Measurements from ENCODE around the gene NTN1. TPM values are rescaled to one million over a fixed set of nuclear protein-coding genes. Genes with fewer than 3 reads are reported as not detected.

The NTN1 gene
- total and polyA plus RNA-seq, 2 of the 13 experiments (the other 11 are each of a cell fraction or from before 2014, with no cell fraction given) = 0.04 to 0.05 TPM

GRCh38 chr17:9230861-9231260 is 209.6 kb downstream of the NTN1 start:
- H2AFZ ChIP-seq (ENCODE audit: low read length) = no peak overlapping the region
- POLR2A ChIA-PET = interaction anchor here (0.6 kb wide), 1 partner anchor 13 kb away, joined by 3 read pairs; no protein-coding TSS in a partner anchor
- no peak for FAIRE-seq

More at GRCh38 chr17:9230861-9231260, 209.6 kb downstream of the NTN1 start:
- peaks cover 3 to 60% of the 10 kb centered on the region in 2 experiments; a peak in 4 of 5 replicates for H3K27me3 ChIP-seq (ENCODE audit: control insufficient read depth in 1 of 2, insufficient read depth in 2 of 2, low read length in 2 of 2)
- CTCF ChIA-PET (ENCODE audit: low intra/inter-chr PET ratio, low total read pairs) = no interaction called here
- no peak overlapping the region for H3K27ac ChIP-seq (ENCODE audit: extremely low read length, insufficient read depth, low read length)
- in situ Hi-C loops (cut with HindIII; ENCODE audit: extremely low pct_ligation_motif_present, low pct_unique_long_range_greater_than_20kb) = no loop called here
- no peak overlapping the region for H3K4me2 ChIP-seq (ENCODE audit: low read depth, low read length)
- no peak overlapping the region for H3K4me3 ChIP-seq (replicated peaks in 1 of 3; ENCODE audit: insufficient read depth in 1 of 3, low read depth in 2 of 3, low read length in 3 of 3)
- DNase-seq (ENCODE audit: low spot score) = no peak
- ATAC-seq = no peak
- intact Hi-C loops (cut with micrococcal nuclease; ENCODE audit: unreplicated experiment) = no loop called here
- WGBS (ENCODE audit: low lambda C conversion rate) = 56% methylated on average over 5 of the region's 11 CpGs
- TF ChIP-seq ZBTB7A (CRISPR knock-in tag; IDR thresholded peaks at IDR 0.05) (no peak), HMGXB4 (CRISPR knock-in tag; IDR thresholded peaks at IDR 0.05; ENCODE audit: borderline replicate concordance in 1 of 2, low read depth in 1 of 2) (no peak), PREB (CRISPR knock-in tag; IDR thresholded peaks at IDR 0.05) (no peak), GZF1 (CRISPR knock-in tag; IDR thresholded peaks at IDR 0.05) (no peak), ZGPAT (CRISPR knock-in tag; IDR thresholded peaks at IDR 0.05) (no peak), PHB2 (IDR thresholded peaks at IDR 0.05; ENCODE audit: partially characterized antibody) (no peak)
- no peaks in the 10 kb centered on the region for H4K20me1 ChIP-seq (ENCODE audit: insufficient read depth, low read length)
- H3K79me2 ChIP-seq (ENCODE audit: insufficient read depth, low read length) = no peaks in the 10 kb centered on the region
- no peaks in the 10 kb centered on the region for H3K36me3 ChIP-seq (replicated peaks in 1 of 2; ENCODE audit: control insufficient read depth in 1 of 2, insufficient read depth in 2 of 2, low read length in 2 of 2)
- BruUV-seq (replicated peaks) = no TSS peak
- no peak overlapping the region for H3K9ac ChIP-seq (ENCODE audit: insufficient read depth, low read depth, low read length)
- no peaks in the 10 kb centered on the region for H3K4me1 ChIP-seq (ENCODE audit: insufficient read depth, low read length)
- no peaks in the 10 kb centered on the region for H3K9me3 ChIP-seq (ENCODE audit: low read length)

Data from HepG2 (cell line).